ENCODE results near the gene CROCC2.
"Not testable (repeated sequence)": the region's sequence is repeated elsewhere in the genome, so short reads cannot be mapped to it uniquely, and the experiment has no call there.

Gene CROCC2

DNA sequence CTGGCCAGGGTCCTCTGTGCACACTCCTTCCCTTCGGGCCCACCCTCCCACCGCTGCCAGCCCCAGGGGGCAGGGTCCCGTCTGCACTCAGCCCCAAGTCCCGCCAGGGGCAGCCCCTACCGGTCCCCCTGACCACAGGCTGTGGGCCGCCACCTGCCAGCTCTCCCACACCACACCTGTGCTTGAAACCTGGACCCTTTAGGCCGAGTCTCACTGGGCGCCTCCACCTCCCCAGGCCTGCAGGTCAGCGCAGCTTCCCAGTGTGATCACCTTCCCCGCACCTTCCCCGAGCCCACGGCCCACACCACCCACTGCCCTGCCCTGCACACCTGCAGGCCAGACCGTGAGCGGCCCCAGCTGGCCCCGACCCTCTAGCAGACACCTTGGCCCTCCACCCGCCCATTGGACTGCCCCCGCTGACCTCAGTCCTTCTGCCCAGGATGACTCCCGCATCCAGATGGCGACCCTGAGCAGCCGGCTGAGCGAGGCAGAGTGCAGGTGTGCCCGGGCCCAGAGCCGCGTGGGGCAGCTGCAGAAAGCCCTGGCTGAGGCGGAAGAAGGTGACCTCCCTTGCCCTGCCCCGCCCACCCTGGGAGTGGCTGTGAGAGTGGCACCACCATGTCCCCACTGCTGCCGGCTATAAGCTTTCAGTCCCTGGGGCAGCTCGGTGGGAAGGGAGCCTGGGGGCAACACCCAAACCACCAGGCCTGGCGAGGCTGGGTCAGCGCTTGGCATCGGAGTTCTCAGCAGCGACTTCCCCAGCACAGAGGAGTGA, 61.0 kb downstream of the CROCC2 start:
- no peaks in the 10 kb centered on the region for H3K36me3 ChIP-seq (ENCODE audit: control insufficient read depth, low read depth, low read length)
- no peak overlapping the region for H3K27ac ChIP-seq (ENCODE audit: low read length)
- no peaks in the 10 kb centered on the region for H3K27me3 ChIP-seq (ENCODE audit: control insufficient read depth, insufficient read depth, low read length)
- H3K4me1 ChIP-seq (ENCODE audit: control insufficient read depth, low read depth, low read length), result peaks cover 5% of the 10 kb centered on the region
- H3K9me3 ChIP-seq (ENCODE audit: control insufficient read depth, low read depth, low read length), result no peaks in the 10 kb centered on the region
- no peak overlapping the region for H3K9ac ChIP-seq (ENCODE audit: low read length)
- H3K4me3 ChIP-seq (ENCODE audit: low read length), result no peak overlapping the region

GRCh38 chr2:240967681-240968621, 61.8 kb downstream of the CROCC2 start:
- Histone ChIP-seq H3K27ac (ENCODE audit: low read length) (no peak overlapping the region), H3K9ac (ENCODE audit: low read length) (no peak overlapping the region), H3K9me3 (ENCODE audit: control insufficient read depth, low read depth, low read length) (no peaks in the 10 kb centered on the region), H3K36me3 (ENCODE audit: control insufficient read depth, low read depth, low read length) (no peaks in the 10 kb centered on the region), H3K4me1 (ENCODE audit: control insufficient read depth, low read depth, low read length) (no peaks in the 10 kb centered on the region), H3K4me3 (ENCODE audit: low read length) (no peak overlapping the region), H3K27me3 (ENCODE audit: control insufficient read depth, insufficient read depth, low read length) (no peaks in the 10 kb centered on the region)

- Histone ChIP-seq H3K4me3 (ENCODE audit: low read length) (no peak overlapping the region), H3K4me1 (ENCODE audit: control insufficient read depth, low read depth, low read length) (no peaks in the 10 kb centered on the region), H3K9ac (ENCODE audit: low read length) (no peak overlapping the region), H3K27me3 (ENCODE audit: control insufficient read depth, insufficient read depth, low read length) (no peaks in the 10 kb centered on the region), H3K9me3 (ENCODE audit: control insufficient read depth, low read depth, low read length) (no peaks in the 10 kb centered on the region), H3K36me3 (ENCODE audit: control insufficient read depth, low read depth, low read length) (no peaks in the 10 kb centered on the region), H3K27ac (ENCODE audit: low read length) (no peak overlapping the region)
Observed at GRCh38 chr2:240968731-240969624, 62.8 kb downstream of the CROCC2 start.

DNA sequence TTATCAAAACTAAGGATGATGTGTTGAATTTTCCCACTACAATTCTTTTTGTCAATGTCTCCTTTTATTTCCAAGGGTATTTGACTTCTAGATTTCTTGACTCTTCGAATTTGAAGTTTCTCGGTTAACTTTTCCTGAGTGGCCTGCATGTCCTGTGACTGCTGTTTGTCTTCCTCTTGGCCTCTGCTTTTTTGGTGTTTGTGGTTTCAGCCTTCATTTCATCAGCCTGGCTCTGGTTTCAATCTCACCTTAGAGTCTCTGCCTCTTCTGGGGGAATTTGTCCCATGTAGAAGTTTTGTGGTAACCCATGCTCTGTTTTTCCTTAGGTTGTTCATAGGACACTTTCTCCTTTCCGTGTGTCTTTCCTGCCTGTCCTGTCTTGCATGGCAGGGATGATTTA, 64.0 kb downstream of the CROCC2 start:
- Histone ChIP-seq H3K36me3 (ENCODE audit: control insufficient read depth, low read depth, low read length) (no peaks in the 10 kb centered on the region), H3K9me3 (ENCODE audit: control insufficient read depth, low read depth, low read length) (no peaks in the 10 kb centered on the region), H3K4me1 (ENCODE audit: control insufficient read depth, low read depth, low read length) (no peaks in the 10 kb centered on the region), H3K27me3 (ENCODE audit: control insufficient read depth, insufficient read depth, low read length) (no peaks in the 10 kb centered on the region), H3K9ac (ENCODE audit: low read length) (no peak overlapping the region), H3K4me3 (ENCODE audit: low read length) (no peak overlapping the region), H3K27ac (ENCODE audit: low read length) (no peak overlapping the region)

DNA sequence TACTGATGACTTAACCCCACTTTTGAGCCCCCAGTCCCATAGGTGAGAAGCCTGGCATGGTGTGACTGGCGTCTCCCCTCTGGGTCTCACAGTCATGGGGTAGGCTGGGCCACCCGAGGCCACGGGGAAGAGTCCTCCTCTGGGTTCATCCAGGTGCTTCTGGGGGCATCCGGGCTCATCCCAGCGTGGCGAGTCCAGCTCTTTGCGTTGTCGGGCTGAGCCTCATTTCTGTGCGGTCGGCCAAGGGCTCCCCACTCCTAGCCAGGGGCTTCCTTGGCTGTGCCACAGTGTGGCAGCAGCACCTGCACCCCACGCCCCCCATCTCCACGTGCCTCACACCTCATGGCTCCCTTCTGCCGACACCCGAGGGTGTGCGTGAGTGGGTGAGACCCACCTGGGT, 64.7 kb downstream of the CROCC2 start:
- Histone ChIP-seq H3K4me1 (ENCODE audit: control insufficient read depth, low read depth, low read length) (no peaks in the 10 kb centered on the region), H3K27ac (ENCODE audit: low read length) (no peak overlapping the region), H3K9me3 (ENCODE audit: control insufficient read depth, low read depth, low read length) (no peaks in the 10 kb centered on the region), H3K9ac (ENCODE audit: low read length) (no peak overlapping the region), H3K36me3 (ENCODE audit: control insufficient read depth, low read depth, low read length) (no peaks in the 10 kb centered on the region), H3K4me3 (ENCODE audit: low read length) (no peak overlapping the region), H3K27me3 (ENCODE audit: control insufficient read depth, insufficient read depth, low read length) (no peaks in the 10 kb centered on the region)

DNA sequence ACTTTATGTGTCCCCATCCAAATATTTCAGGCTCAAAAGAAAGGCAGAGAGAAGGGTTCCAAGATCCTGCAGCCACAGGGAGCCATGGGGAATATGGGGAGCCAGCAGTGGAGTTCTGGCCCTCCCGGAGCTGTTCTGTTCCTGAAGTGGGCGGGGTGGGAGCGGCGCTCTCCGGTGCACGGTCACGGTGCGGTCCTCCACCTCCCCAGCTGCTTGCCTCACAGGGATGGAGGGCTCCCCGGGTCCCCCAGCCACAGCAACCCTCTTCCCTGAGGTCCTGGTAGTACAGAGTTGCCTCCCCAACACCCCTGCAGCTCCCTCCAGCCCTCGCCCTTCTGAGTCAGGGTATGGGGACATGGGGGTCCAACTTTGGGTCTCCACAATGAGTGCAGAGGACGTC, 66.1 kb downstream of the CROCC2 start:
- no peaks in the 10 kb centered on the region for H3K36me3 ChIP-seq (ENCODE audit: control insufficient read depth, low read depth, low read length)
- H3K27ac ChIP-seq (ENCODE audit: low read length), result no peak overlapping the region
- H3K9me3 ChIP-seq (ENCODE audit: control insufficient read depth, low read depth, low read length), result no peaks in the 10 kb centered on the region
- H3K27me3 ChIP-seq (ENCODE audit: control insufficient read depth, insufficient read depth, low read length), result no peaks in the 10 kb centered on the region
- no peaks in the 10 kb centered on the region for H3K4me1 ChIP-seq (ENCODE audit: control insufficient read depth, low read depth, low read length)
- no peak overlapping the region for H3K4me3 ChIP-seq (ENCODE audit: low read length)
- no peak overlapping the region for H3K9ac ChIP-seq (ENCODE audit: low read length)

- H3K4me1 ChIP-seq (ENCODE audit: control insufficient read depth, low read depth, low read length), result no peaks in the 10 kb centered on the region
- H3K4me3 ChIP-seq (ENCODE audit: low read length), result no peak overlapping the region
- H3K9me3 ChIP-seq (ENCODE audit: control insufficient read depth, low read depth, low read length), result no peaks in the 10 kb centered on the region
- no peak overlapping the region for H3K27ac ChIP-seq (ENCODE audit: low read length)
- no peak overlapping the region for H3K9ac ChIP-seq (ENCODE audit: low read length)
- no peaks in the 10 kb centered on the region for H3K27me3 ChIP-seq (ENCODE audit: control insufficient read depth, insufficient read depth, low read length)
- H3K36me3 ChIP-seq (ENCODE audit: control insufficient read depth, low read depth, low read length), result no peaks in the 10 kb centered on the region
Observed at GRCh38 chr2:240972636-240973521, 66.7 kb downstream of the CROCC2 start.

- no peaks in the 10 kb centered on the region for H3K27me3 ChIP-seq (ENCODE audit: control insufficient read depth, insufficient read depth, low read length)
- no peaks in the 10 kb centered on the region for H3K36me3 ChIP-seq (ENCODE audit: control insufficient read depth, low read depth, low read length)
- no peak overlapping the region for H3K9ac ChIP-seq (ENCODE audit: low read length)
- H3K4me1 ChIP-seq (ENCODE audit: control insufficient read depth, low read depth, low read length), result no peaks in the 10 kb centered on the region
- H3K4me3 ChIP-seq (ENCODE audit: low read length), result no peak overlapping the region
- H3K9me3 ChIP-seq (ENCODE audit: control insufficient read depth, low read depth, low read length), result no peaks in the 10 kb centered on the region
- no peak overlapping the region for H3K27ac ChIP-seq (ENCODE audit: low read length)
Observed at GRCh38 chr2:240974771-240975572, 68.8 kb downstream of the CROCC2 start.

- H3K27ac ChIP-seq (ENCODE audit: low read length); H3K36me3 ChIP-seq (ENCODE audit: control insufficient read depth, low read depth, low read length); H3K9me3 ChIP-seq (ENCODE audit: control insufficient read depth, low read depth, low read length); H3K27me3 ChIP-seq (ENCODE audit: control insufficient read depth, insufficient read depth, low read length); H3K4me3 ChIP-seq (ENCODE audit: low read length); H3K4me1 ChIP-seq (ENCODE audit: control insufficient read depth, low read depth, low read length); H3K9ac ChIP-seq (ENCODE audit: low read length): not testable (repeated sequence)
Observed at GRCh38 chr2:240975903-240976302, 69.8 kb downstream of the CROCC2 start.

DNA sequence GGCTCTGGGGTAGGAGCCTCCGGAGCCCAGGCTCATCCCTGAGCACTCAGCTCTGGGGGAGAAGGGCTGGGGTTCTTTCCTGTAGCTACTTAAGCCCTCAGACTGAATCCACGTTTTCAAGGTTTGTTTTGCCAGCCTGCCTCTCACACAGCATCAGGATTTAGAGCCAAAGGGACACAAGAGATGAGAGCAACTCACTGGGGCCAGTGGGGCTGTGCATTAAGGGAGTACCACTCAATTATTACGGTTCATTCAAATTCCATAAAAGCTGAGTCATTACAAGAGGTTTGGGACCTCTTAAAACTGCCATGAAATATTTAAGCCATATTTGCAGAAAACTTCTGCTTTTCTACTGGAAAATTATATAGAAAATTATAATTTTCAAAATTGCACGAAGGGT, 75.1 kb downstream of the CROCC2 start:
- Histone ChIP-seq H3K4me3 (ENCODE audit: low read length) (no peak overlapping the region), H3K4me1 (ENCODE audit: control insufficient read depth, low read depth, low read length) (no peaks in the 10 kb centered on the region), H3K9ac (ENCODE audit: low read length) (no peak overlapping the region), H3K9me3 (ENCODE audit: control insufficient read depth, low read depth, low read length) (no peaks in the 10 kb centered on the region), H3K27ac (ENCODE audit: low read length) (no peak overlapping the region), H3K36me3 (ENCODE audit: control insufficient read depth, low read depth, low read length) (no peaks in the 10 kb centered on the region), H3K27me3 (ENCODE audit: control insufficient read depth, insufficient read depth, low read length) (peaks cover 14% of the 10 kb centered on the region)

All from iPS-18a (cell line).